ENCODE results near the gene AGMO.

Gene AGMO

GRCh38 chr7:15430911-15431310 lies 130.9 kb downstream of the AGMO start:
- no peak overlapping the region for H4K8ac ChIP-seq (ENCODE audit: low read depth, low read length)
- no peak overlapping the region for H3K56ac ChIP-seq (ENCODE audit: low read length)
- H3K27ac ChIP-seq (ENCODE audit: low read depth, low read length) = no peak overlapping the region
- H3K4me2 ChIP-seq (ENCODE audit: low read length) = no peak overlapping the region
- WGBS (ENCODE audit: extremely low coverage, insufficient coverage, low lambda C conversion rate) = no CpG with 5 or more reads among the region's 1 CpG
- H2BK5ac ChIP-seq (ENCODE audit: low read length) = no peak overlapping the region
- H4K5ac ChIP-seq (ENCODE audit: low read length) = no peak overlapping the region
- H3K4ac ChIP-seq (ENCODE audit: low read depth, low read length) = no peak overlapping the region
- H2BK15ac ChIP-seq (replicated peaks; ENCODE audit: low read depth) = no peak overlapping the region
- no peaks in the 10 kb centered on the region for H3K27me3 ChIP-seq (ENCODE audit: insufficient read depth, low read length, poor library complexity)
- no peak overlapping the region for H3K9ac ChIP-seq (ENCODE audit: low read length)
- no peaks in the 10 kb centered on the region for H3K36me3 ChIP-seq (ENCODE audit: control insufficient read depth, insufficient read depth, low read length)
- H3K4me3 ChIP-seq (ENCODE audit: low read length) = no peak overlapping the region
- H3K4me1 ChIP-seq (ENCODE audit: control insufficient read depth, low read depth, low read length) = no peaks in the 10 kb centered on the region
- DNase-seq = no peak
- no peaks in the 10 kb centered on the region for H3K79me2 ChIP-seq (ENCODE audit: control insufficient read depth, insufficient read depth, low read length)
- no peak overlapping the region for H2AK5ac ChIP-seq (ENCODE audit: low read length)
- no peak overlapping the region for H3K23ac ChIP-seq (ENCODE audit: low read length)
- no peak overlapping the region for H2BK120ac ChIP-seq (ENCODE audit: low read depth, low read length)
- no peaks in the 10 kb centered on the region for H3K79me1 ChIP-seq (ENCODE audit: low read length)
- no peak overlapping the region for H3K18ac ChIP-seq (ENCODE audit: low read length)

- Histone ChIP-seq H3K36me3 (ENCODE audit: control insufficient read depth, insufficient read depth, low read length) (no peaks in the 10 kb centered on the region), H3K79me1 (ENCODE audit: low read length) (no peaks in the 10 kb centered on the region), H3K79me2 (ENCODE audit: control insufficient read depth, insufficient read depth, low read length) (no peaks in the 10 kb centered on the region), H2BK15ac (replicated peaks; ENCODE audit: low read depth) (no peak overlapping the region), H4K5ac (ENCODE audit: low read length) (no peak overlapping the region), H3K27me3 (ENCODE audit: insufficient read depth, low read length, poor library complexity) (no peaks in the 10 kb centered on the region), H3K4ac (ENCODE audit: low read depth, low read length) (no peak overlapping the region), H3K18ac (ENCODE audit: low read length) (no peak overlapping the region), H4K8ac (ENCODE audit: low read depth, low read length) (no peak overlapping the region), H3K4me1 (ENCODE audit: control insufficient read depth, low read depth, low read length) (no peaks in the 10 kb centered on the region), H2BK120ac (ENCODE audit: low read depth, low read length) (no peak overlapping the region), H3K4me3 (ENCODE audit: low read length) (no peak overlapping the region), H3K56ac (ENCODE audit: low read length) (no peak overlapping the region), H3K27ac (ENCODE audit: low read depth, low read length) (no peak overlapping the region), H3K9ac (ENCODE audit: low read length) (no peak overlapping the region), H2AK5ac (ENCODE audit: low read length) (no peak overlapping the region), H2BK5ac (ENCODE audit: low read length) (no peak overlapping the region), H3K23ac (ENCODE audit: low read length) (no peak overlapping the region), H3K4me2 (ENCODE audit: low read length) (no peak overlapping the region)
- no CpG with 5 or more reads among the region's 2 CpGs for WGBS (ENCODE audit: extremely low coverage, insufficient coverage, low lambda C conversion rate)
- DNase-seq = no peak
These were observed 131.6 kb downstream of the AGMO start for GRCh38 chr7:15430191-15430590.

- Histone ChIP-seq H2BK5ac (ENCODE audit: low read length) (no peak overlapping the region), H2BK15ac (replicated peaks; ENCODE audit: low read depth) (no peak overlapping the region), H4K5ac (ENCODE audit: low read length) (no peak overlapping the region), H2AK5ac (ENCODE audit: low read length) (no peak overlapping the region), H3K27ac (ENCODE audit: low read depth, low read length) (no peak overlapping the region), H3K56ac (ENCODE audit: low read length) (no peak overlapping the region), H3K4ac (ENCODE audit: low read depth, low read length) (no peak overlapping the region), H3K4me1 (ENCODE audit: control insufficient read depth, low read depth, low read length) (no peaks in the 10 kb centered on the region), H3K79me1 (ENCODE audit: low read length) (no peaks in the 10 kb centered on the region), H2BK120ac (ENCODE audit: low read depth, low read length) (no peak overlapping the region), H4K8ac (ENCODE audit: low read depth, low read length) (no peak overlapping the region), H3K23ac (ENCODE audit: low read length) (no peak overlapping the region), H3K79me2 (ENCODE audit: control insufficient read depth, insufficient read depth, low read length) (no peaks in the 10 kb centered on the region), H3K18ac (ENCODE audit: low read length) (no peak overlapping the region), H3K4me2 (ENCODE audit: low read length) (no peak overlapping the region), H3K27me3 (ENCODE audit: insufficient read depth, low read length, poor library complexity) (no peaks in the 10 kb centered on the region), H3K4me3 (ENCODE audit: low read length) (no peak overlapping the region), H3K36me3 (ENCODE audit: control insufficient read depth, insufficient read depth, low read length) (no peaks in the 10 kb centered on the region), H3K9ac (ENCODE audit: low read length) (no peak overlapping the region)
- no peak for DNase-seq
- WGBS (ENCODE audit: extremely low coverage, insufficient coverage, low lambda C conversion rate) = no CpG with 5 or more reads among the region's 2 CpGs
These were observed 137.3 kb downstream of the AGMO start for GRCh38 chr7:15424468-15424867.

- Histone ChIP-seq H3K79me1 (ENCODE audit: low read length) (no peaks in the 10 kb centered on the region), H3K9ac (ENCODE audit: low read length) (no peak overlapping the region), H3K23ac (ENCODE audit: low read length) (no peak overlapping the region), H4K8ac (ENCODE audit: low read depth, low read length) (no peak overlapping the region), H3K4me2 (ENCODE audit: low read length) (no peak overlapping the region), H3K4me1 (ENCODE audit: control insufficient read depth, low read depth, low read length) (no peaks in the 10 kb centered on the region), H3K56ac (ENCODE audit: low read length) (no peak overlapping the region), H3K27me3 (ENCODE audit: insufficient read depth, low read length, poor library complexity) (no peaks in the 10 kb centered on the region), H4K5ac (ENCODE audit: low read length) (no peak overlapping the region), H3K4ac (ENCODE audit: low read depth, low read length) (no peak overlapping the region), H3K36me3 (ENCODE audit: control insufficient read depth, insufficient read depth, low read length) (no peaks in the 10 kb centered on the region), H3K18ac (ENCODE audit: low read length) (no peak overlapping the region), H2BK15ac (replicated peaks; ENCODE audit: low read depth) (no peak overlapping the region), H2AK5ac (ENCODE audit: low read length) (no peak overlapping the region), H2BK120ac (ENCODE audit: low read depth, low read length) (no peak overlapping the region), H3K27ac (ENCODE audit: low read depth, low read length) (no peak overlapping the region), H3K79me2 (ENCODE audit: control insufficient read depth, insufficient read depth, low read length) (no peaks in the 10 kb centered on the region), H2BK5ac (ENCODE audit: low read length) (no peak overlapping the region), H3K4me3 (ENCODE audit: low read length) (no peak overlapping the region)
- no CpG with 5 or more reads among the region's 2 CpGs for WGBS (ENCODE audit: extremely low coverage, insufficient coverage, low lambda C conversion rate)
- no peak for DNase-seq
These were observed 142.2 kb downstream of the AGMO start for GRCh38 chr7:15419596-15419995.

GRCh38 chr7:15418264-15418663 lies 143.6 kb downstream of the AGMO start:
- no peak overlapping the region for H4K5ac ChIP-seq (ENCODE audit: low read length)
- H3K23ac ChIP-seq (ENCODE audit: low read length) = no peak overlapping the region
- H4K8ac ChIP-seq (ENCODE audit: low read depth, low read length) = no peak overlapping the region
- H3K4me3 ChIP-seq (ENCODE audit: low read length) = no peak overlapping the region
- H3K27ac ChIP-seq (ENCODE audit: low read depth, low read length) = no peak overlapping the region
- H3K4ac ChIP-seq (ENCODE audit: low read depth, low read length) = no peak overlapping the region
- no CpG with 5 or more reads among the region's 1 CpG for WGBS (ENCODE audit: extremely low coverage, insufficient coverage, low lambda C conversion rate)
- no peak for DNase-seq
- H2AK5ac ChIP-seq (ENCODE audit: low read length) = no peak overlapping the region
- H3K79me1 ChIP-seq (ENCODE audit: low read length) = no peaks in the 10 kb centered on the region
- H3K36me3 ChIP-seq (ENCODE audit: control insufficient read depth, insufficient read depth, low read length) = no peaks in the 10 kb centered on the region
- no peaks in the 10 kb centered on the region for H3K4me1 ChIP-seq (ENCODE audit: control insufficient read depth, low read depth, low read length)
- no peak overlapping the region for H2BK120ac ChIP-seq (ENCODE audit: low read depth, low read length)
- no peak overlapping the region for H2BK15ac ChIP-seq (replicated peaks; ENCODE audit: low read depth)
- H3K79me2 ChIP-seq (ENCODE audit: control insufficient read depth, insufficient read depth, low read length) = no peaks in the 10 kb centered on the region
- H3K9ac ChIP-seq (ENCODE audit: low read length) = no peak overlapping the region
- no peak overlapping the region for H3K18ac ChIP-seq (ENCODE audit: low read length)
- no peak overlapping the region for H3K56ac ChIP-seq (ENCODE audit: low read length)
- H2BK5ac ChIP-seq (ENCODE audit: low read length) = no peak overlapping the region
- no peak overlapping the region for H3K4me2 ChIP-seq (ENCODE audit: low read length)
- no peaks in the 10 kb centered on the region for H3K27me3 ChIP-seq (ENCODE audit: insufficient read depth, low read length, poor library complexity)

GRCh38 chr7:15417341-15417988 lies 144.3 kb downstream of the AGMO start:
- Histone ChIP-seq H3K27me3 (ENCODE audit: insufficient read depth, low read length, poor library complexity) (no peaks in the 10 kb centered on the region), H3K4me2 (ENCODE audit: low read length) (no peak overlapping the region), H3K23ac (ENCODE audit: low read length) (no peak overlapping the region), H4K5ac (ENCODE audit: low read length) (no peak overlapping the region), H3K4me1 (ENCODE audit: control insufficient read depth, low read depth, low read length) (no peaks in the 10 kb centered on the region), H3K4ac (ENCODE audit: low read depth, low read length) (no peak overlapping the region), H3K27ac (ENCODE audit: low read depth, low read length) (no peak overlapping the region), H2BK120ac (ENCODE audit: low read depth, low read length) (no peak overlapping the region), H2BK15ac (replicated peaks; ENCODE audit: low read depth) (no peak overlapping the region), H3K79me2 (ENCODE audit: control insufficient read depth, insufficient read depth, low read length) (no peaks in the 10 kb centered on the region), H2BK5ac (ENCODE audit: low read length) (no peak overlapping the region), H3K9ac (ENCODE audit: low read length) (no peak overlapping the region), H3K56ac (ENCODE audit: low read length) (no peak overlapping the region), H3K36me3 (ENCODE audit: control insufficient read depth, insufficient read depth, low read length) (no peaks in the 10 kb centered on the region), H3K4me3 (ENCODE audit: low read length) (no peak overlapping the region), H2AK5ac (ENCODE audit: low read length) (no peak overlapping the region), H4K8ac (ENCODE audit: low read depth, low read length) (no peak overlapping the region), H3K79me1 (ENCODE audit: low read length) (no peaks in the 10 kb centered on the region), H3K18ac (ENCODE audit: low read length) (no peak overlapping the region)
- no peak for DNase-seq
- no CpG with 5 or more reads among the region's 5 CpGs for WGBS (ENCODE audit: extremely low coverage, insufficient coverage, low lambda C conversion rate)

All from mesendoderm (in vitro differentiated cells).